ENCODE data around the gene ARID5A.

ARID5A gene

GRCh38 chr2:96499061-96499960 is 37.2 kb upstream of the ARID5A start:
- no peak overlapping the region for H3K27ac ChIP-seq
- DNase-seq (ENCODE audit: low read depth, low spot score): no peak
- no peak overlapping the region for H3K9ac ChIP-seq (ENCODE audit: insufficient read length)
- TF ChIP-seq EZH2 (IDR thresholded peaks at IDR 0.05): no peak
- TF ChIP-seq FOXP2 (optimal IDR thresholded peaks at IDR 0.05; ENCODE audit: control extremely low read depth, extremely low read length, insufficient read depth): no peak
- no peak for TF ChIP-seq POLR2AphosphoS5 (IDR thresholded peaks at IDR 0.05; ENCODE audit: borderline replicate concordance, low read depth, low read length)
- no peaks in the 10 kb centered on the region for H3K9me3 ChIP-seq (ENCODE audit: low read depth, low read length)
- no peaks in the 10 kb centered on the region for H3K36me3 ChIP-seq (ENCODE audit: insufficient read depth, low read length)
- no peak overlapping the region for H3K4me3 ChIP-seq

DNA sequence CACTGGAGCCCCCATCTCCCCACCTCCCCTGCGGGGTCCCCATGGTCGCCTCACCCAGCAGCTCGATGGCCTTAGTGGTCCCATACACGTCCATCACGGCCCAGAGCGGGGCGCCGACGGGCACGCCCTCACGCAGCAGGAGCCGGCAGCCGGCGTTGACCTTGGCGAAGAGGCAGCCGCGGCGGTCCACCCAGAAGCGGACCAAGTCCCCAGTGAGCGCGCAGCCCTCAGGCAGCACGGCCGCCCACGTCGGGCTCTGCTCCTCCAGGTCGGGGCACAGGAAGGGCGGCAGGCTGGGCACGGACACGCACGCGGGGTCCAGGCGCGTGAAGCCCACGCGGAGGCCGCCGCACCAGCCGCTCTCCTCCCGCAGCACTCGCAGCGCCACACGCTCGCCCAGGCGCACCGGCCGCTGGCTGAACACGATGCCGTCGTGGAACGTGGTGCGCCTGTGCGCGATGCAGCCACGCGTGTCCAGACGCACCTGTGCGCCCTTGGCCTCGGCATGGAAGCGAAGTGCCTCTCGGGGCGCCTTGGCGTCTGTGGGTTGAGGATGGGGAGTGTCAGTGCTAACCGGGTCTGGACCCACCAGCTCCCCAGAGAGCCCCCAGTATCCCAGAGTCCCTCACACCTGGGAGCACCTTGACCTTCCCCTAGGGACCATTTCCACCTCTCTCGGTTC is 36.0 kb upstream of the ARID5A start:
- H3K9me3 ChIP-seq (ENCODE audit: low read depth, low read length): no peaks in the 10 kb centered on the region
- H3K9ac ChIP-seq (ENCODE audit: insufficient read length): no peak overlapping the region
- no peak overlapping the region for H3K27ac ChIP-seq
- no peak for TF ChIP-seq EZH2 (IDR thresholded peaks at IDR 0.05)
- no peak for TF ChIP-seq FOXP2 (optimal IDR thresholded peaks at IDR 0.05; ENCODE audit: control extremely low read depth, extremely low read length, insufficient read depth)
- no peak for TF ChIP-seq POLR2AphosphoS5 (IDR thresholded peaks at IDR 0.05; ENCODE audit: borderline replicate concordance, low read depth, low read length)
- H3K4me3 ChIP-seq: no peak overlapping the region
- DNase-seq (ENCODE audit: low read depth, low spot score): no peak
- no peaks in the 10 kb centered on the region for H3K36me3 ChIP-seq (ENCODE audit: insufficient read depth, low read length)

DNA sequence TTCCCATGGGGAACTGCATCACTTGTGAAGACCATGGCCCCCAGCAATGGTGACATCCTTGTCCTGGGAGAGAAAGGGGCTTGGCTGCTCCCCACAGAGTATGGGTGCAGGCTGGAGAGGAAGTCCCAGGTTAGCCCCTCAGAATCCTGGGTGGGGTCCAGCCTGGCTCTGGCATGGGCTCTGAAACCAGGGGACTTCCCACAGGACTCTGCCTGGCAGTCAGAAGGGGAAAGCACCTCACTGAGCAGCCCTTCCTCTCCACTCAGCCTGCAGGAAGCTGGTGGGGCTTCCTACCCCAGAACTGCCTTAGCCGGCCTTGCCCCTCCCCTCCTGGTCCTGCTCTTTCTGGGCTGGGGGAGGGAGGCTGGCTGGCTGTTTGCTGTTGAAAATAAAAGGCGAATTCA is 35.1 kb upstream of the ARID5A start:
- H3K9ac ChIP-seq (ENCODE audit: insufficient read length): no peak overlapping the region
- TF ChIP-seq EZH2 (IDR thresholded peaks at IDR 0.05): no peak
- H3K36me3 ChIP-seq (ENCODE audit: insufficient read depth, low read length): no peaks in the 10 kb centered on the region
- no peak overlapping the region for H3K4me3 ChIP-seq
- H3K9me3 ChIP-seq (ENCODE audit: low read depth, low read length): no peaks in the 10 kb centered on the region
- DNase-seq (ENCODE audit: low read depth, low spot score): no peak
- H3K27ac ChIP-seq: no peak overlapping the region

DNA sequence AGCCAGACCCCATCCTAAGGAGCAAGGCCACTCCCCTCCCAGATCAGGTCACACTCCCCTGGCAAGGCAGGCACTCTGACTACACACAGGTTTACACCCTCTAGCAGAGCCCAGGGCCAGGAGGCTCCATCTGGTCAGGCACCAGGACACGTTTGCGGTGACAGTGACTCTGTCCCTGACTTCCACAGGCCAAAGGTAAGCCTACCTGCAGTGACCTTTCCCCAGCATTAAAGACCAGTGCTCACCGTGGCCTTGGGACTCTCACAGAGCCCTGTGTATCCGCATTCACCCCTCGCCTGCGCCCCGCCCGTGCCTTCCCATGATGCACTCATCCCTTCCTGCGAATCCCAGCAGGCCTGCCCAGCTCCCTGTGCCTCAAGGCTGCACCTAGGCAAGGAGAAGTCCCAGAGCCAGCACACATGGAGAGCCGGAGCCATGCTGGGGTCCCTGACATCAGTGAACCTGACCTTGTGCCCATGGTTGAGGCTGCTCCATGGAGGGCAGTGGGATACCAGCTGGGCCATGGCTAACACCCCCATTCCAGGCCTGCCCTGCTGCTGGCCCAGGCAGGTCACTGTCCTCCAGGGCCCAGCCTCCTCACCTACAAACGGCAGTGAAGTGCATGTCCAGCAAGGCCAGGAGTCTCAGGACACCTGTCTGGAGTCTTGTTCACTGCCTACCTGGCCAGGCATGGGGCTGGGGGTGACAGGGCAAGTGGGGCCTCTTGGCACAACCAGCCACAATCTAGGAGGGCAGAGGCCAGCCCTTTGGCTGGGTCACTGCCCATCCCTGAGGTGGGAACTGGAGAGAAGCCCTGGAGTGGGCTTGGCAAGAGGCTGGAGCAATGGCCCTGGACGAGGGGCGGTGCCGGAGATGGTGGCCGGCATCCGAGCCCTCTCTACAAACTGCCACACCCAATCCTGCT is 34.4 kb upstream of the ARID5A start:
- no peaks in the 10 kb centered on the region for H3K9me3 ChIP-seq (ENCODE audit: low read depth, low read length)
- no peak overlapping the region for H3K9ac ChIP-seq (ENCODE audit: insufficient read length)
- TF ChIP-seq EZH2 (IDR thresholded peaks at IDR 0.05): no peak
- no peak for TF ChIP-seq POLR2AphosphoS5 (IDR thresholded peaks at IDR 0.05; ENCODE audit: borderline replicate concordance, low read depth, low read length)
- no peaks in the 10 kb centered on the region for H3K36me3 ChIP-seq (ENCODE audit: insufficient read depth, low read length)
- H3K27ac ChIP-seq: no peak overlapping the region
- no peak for DNase-seq (ENCODE audit: low read depth, low spot score)
- H3K4me3 ChIP-seq: no peak overlapping the region

DNA sequence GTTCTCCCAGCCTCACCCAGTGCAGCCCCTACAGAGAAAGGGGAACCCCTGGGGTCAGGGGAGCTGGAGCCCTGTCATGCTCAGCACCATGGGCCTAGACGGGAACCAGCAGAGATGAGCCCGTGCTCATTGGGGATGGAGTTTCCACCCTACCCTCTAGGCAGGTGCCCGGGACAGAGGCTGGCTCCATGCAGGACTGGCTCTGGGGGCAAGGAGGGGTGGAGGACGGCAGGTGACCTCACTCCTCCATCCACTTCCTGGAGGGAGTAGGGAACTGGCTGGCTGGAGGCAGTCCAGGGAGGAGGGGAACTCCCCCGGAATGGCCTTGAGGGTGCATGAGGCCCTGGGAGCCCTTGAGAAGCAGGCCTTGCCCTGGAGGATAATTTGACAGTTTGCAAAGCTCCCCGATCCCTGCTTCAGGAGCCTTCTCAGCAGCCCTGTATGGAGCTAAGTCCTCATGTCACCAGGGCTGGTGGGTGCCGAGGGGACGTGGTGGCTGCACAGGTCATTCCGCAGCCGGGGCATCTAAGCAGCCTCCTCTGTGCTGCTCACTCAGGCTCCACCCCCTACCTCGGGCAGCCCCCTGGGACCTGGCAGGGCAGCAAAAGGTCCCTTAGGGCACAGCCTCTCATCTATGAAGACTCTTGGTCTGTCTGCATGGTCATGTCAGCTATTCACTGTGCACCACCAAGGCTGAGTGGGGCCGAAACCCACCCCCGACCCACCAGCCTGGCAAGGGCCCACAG is 33.5 kb upstream of the ARID5A start:
- Histone ChIP-seq H3K9me3 (ENCODE audit: low read depth, low read length) (no peaks in the 10 kb centered on the region), H3K9ac (ENCODE audit: insufficient read length) (no peak overlapping the region), H3K36me3 (ENCODE audit: insufficient read depth, low read length) (no peaks in the 10 kb centered on the region), H3K27ac (no peak overlapping the region), H3K4me3 (no peak overlapping the region)
- TF ChIP-seq EZH2 (IDR thresholded peaks at IDR 0.05): no peak
- no peak for TF ChIP-seq POLR2AphosphoS5 (IDR thresholded peaks at IDR 0.05; ENCODE audit: borderline replicate concordance, low read depth, low read length)
- no peak for TF ChIP-seq FOXP2 (optimal IDR thresholded peaks at IDR 0.05; ENCODE audit: control extremely low read depth, extremely low read length, insufficient read depth)
- DNase-seq (ENCODE audit: low read depth, low spot score): no peak

DNA sequence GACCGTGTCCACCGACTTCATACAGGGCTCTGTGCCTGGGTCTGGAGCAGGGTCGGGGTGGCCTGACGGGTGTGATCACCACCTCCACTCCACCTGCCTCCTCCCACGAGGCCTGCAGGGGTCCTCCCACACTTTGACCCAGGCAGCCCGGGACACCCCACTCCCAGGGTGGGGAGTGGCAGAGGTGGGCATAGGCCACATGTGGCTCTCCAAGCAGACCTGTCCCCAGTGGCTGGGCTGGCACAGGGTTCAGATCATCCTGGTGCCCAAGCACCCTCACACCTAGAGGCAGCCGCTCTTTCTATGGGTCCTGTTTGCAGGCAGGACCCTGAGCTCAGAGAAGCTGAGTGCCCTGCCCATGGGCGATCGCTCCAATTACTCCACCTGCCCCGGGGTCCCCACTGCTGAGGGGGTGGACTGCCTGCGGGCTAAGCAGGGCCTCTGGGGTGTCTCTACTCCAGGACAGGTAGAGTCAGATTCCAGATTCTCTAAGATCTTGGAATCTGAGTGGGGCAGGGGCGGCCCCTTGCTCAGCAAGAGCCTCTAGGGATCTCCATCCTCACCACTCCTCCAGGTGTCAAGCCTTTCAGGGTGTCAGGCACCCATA is 32.8 kb upstream of the ARID5A start:
- TF ChIP-seq EZH2 (IDR thresholded peaks at IDR 0.05): no peak
- TF ChIP-seq FOXP2 (optimal IDR thresholded peaks at IDR 0.05; ENCODE audit: control extremely low read depth, extremely low read length, insufficient read depth): no peak
- no peak for TF ChIP-seq POLR2AphosphoS5 (IDR thresholded peaks at IDR 0.05; ENCODE audit: borderline replicate concordance, low read depth, low read length)
- DNase-seq (ENCODE audit: low read depth, low spot score): no peak
- Histone ChIP-seq H3K9me3 (ENCODE audit: low read depth, low read length) (no peaks in the 10 kb centered on the region), H3K9ac (ENCODE audit: insufficient read length) (no peak overlapping the region), H3K27ac (no peak overlapping the region), H3K36me3 (ENCODE audit: insufficient read depth, low read length) (no peaks in the 10 kb centered on the region), H3K4me3 (no peak overlapping the region)

DNA sequence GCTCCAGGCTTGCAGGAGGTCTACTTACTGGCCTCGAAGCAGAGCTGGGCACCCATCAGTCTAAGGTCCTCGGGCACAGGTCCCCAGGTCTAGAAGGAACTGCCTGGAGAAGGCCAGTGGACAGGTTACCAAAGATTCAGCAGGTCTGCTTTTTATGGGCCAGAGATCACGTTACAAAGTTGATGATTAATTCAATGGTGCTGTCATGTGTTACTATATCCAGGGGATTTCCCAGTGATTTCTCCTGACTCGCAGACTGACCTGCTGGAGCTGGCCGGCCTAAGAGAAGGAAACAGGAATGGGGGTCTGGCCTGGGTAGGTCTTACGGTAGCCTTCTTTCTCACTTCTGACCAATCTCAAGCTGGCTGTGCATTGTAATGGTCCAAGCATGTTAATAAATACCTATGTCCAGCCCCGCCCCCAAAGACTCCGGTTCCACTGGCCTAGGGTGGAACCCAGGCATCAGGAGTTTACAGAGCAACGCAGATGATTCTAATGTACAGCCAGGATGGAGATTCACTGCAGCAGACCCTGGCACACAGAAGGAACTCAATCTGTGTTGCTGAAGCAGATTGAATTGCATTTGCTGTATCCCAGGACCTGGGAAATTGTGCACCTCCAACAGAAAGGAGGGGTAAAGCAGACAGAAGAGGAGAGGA is 31.2 kb upstream of the ARID5A start, which contains the start of gene NEURL3:
NEURL3 (minus strand) TSS at position 127 of the 659 bp plus-strand sequence; CDS start at position 56, 71 bp downstream.
- Histone ChIP-seq H3K9me3 (ENCODE audit: low read depth, low read length) (no peaks in the 10 kb centered on the region), H3K27ac (no peak within 1 kb of the TSS), H3K9ac (ENCODE audit: insufficient read length) (no peak within 1 kb of the TSS), H3K4me3 (no peak within 1 kb of the TSS), H3K36me3 (ENCODE audit: insufficient read depth, low read length) (no peaks in the 10 kb centered on the region)
- DNase-seq (ENCODE audit: low read depth, low spot score): no peak
- TF ChIP-seq EZH2 (IDR thresholded peaks at IDR 0.05) (no peak), POLR2AphosphoS5 (IDR thresholded peaks at IDR 0.05; ENCODE audit: borderline replicate concordance, low read depth, low read length) (no peak), FOXP2 (optimal IDR thresholded peaks at IDR 0.05; ENCODE audit: control extremely low read depth, extremely low read length, insufficient read depth) (no peak)

Measured in SK-N-MC (cell line).